PC-9 (cell line): ENCODE measurements around the gene MAP3K5. TPM values are rescaled to one million over a fixed set of nuclear protein-coding genes. Genes with fewer than 3 reads are reported as not detected.

Experiments
- BruUV-seq: library from RNA; stranded (reverse); fragments of 400-500 nt; replicated peaks from 2 replicates; lab custom pipeline; 2021; lab: Mats Ljungman, UMichigan
- CTCF ChIA-PET: fragments of 300-600 bp; sonication (Branson Sonifier 250); formaldehyde crosslinking; loops from one replicate; lab custom pipeline; 2022; ENCODE audit warnings: antibody characterized with exemption; lab: Charles Lee
- POLR2A ChIA-PET: fragments of 300-600 bp; sonication (Branson Sonifier 250); formaldehyde crosslinking; loops from one replicate; lab custom pipeline; 2022; ENCODE audit warnings: antibody characterized with exemption; ENCODE audit not compliant: unreplicated experiment; lab: Charles Lee
- DNase-seq, 2 experiments: peaks; one replicate each; pipeline versions ENCODE4 v3.0.0 to v3.0.0-alpha.2; 2015 to 2022; ENCODE audit warnings: mixed read lengths in 1 of 2
- H2AFZ ChIP-seq: fragments of 200-600 bp; sonication (generic); 2 replicates; pipeline ENCODE4 v1.8.1; 2017; ENCODE audit warnings: antibody characterized with exemption
- H3F3A ChIP-seq: fragments of 200-600 bp; sonication (generic); 2 replicates; pipeline ENCODE4 v1.8.1; 2017; ENCODE audit warnings: antibody characterized with exemption, mild to moderate bottlenecking, low read depth; ENCODE audit not compliant: insufficient read depth
- H3K27ac ChIP-seq: fragments of 200-600 bp; sonication (generic); 2 replicates; pipeline ENCODE4 v1.6.1; 2016; ENCODE audit warnings: mixed run types
- H3K27me3 ChIP-seq: fragments of 200-600 bp; sonication (generic); 2 replicates; pipeline ENCODE4 v1.6.1; 2016; ENCODE audit warnings: low read depth, mixed run types; ENCODE audit not compliant: insufficient read depth
- H3K36me3 ChIP-seq: fragments of 200-600 bp; sonication (generic); 2 replicates; pipeline ENCODE4 v1.6.1; 2016; ENCODE audit warnings: low read depth, mixed run types
- H3K4me1 ChIP-seq: fragments of 200-600 bp; sonication (generic); replicated peaks from 2 replicates; pipeline ENCODE4 v1.6.1; 2016; ENCODE audit warnings: mixed run types; ENCODE audit not compliant: insufficient read depth
- H3K4me2 ChIP-seq: fragments of 200-600 bp; sonication (generic); 2 replicates; pipeline ENCODE4 v1.6.1; 2017; ENCODE audit warnings: mixed run types
- H3K4me3 ChIP-seq: fragments of 200-600 bp; sonication (generic); 2 replicates; pipeline ENCODE4 v1.6.1; 2016; ENCODE audit warnings: mixed run types
- H3K79me2 ChIP-seq: fragments of 200-600 bp; sonication (generic); 2 replicates; pipeline ENCODE4 v1.6.1; 2017; ENCODE audit warnings: low read depth, mixed run types
- H3K9me2 ChIP-seq: fragments of 200-600 bp; sonication (generic); 2 replicates; pipeline ENCODE4 v1.8.1; 2017; ENCODE audit warnings: mild to moderate bottlenecking; ENCODE audit not compliant: insufficient read depth
- H3K9me3 ChIP-seq: fragments of 200-600 bp; sonication (generic); 2 replicates; pipeline ENCODE4 v1.8.1; 2016; ENCODE audit warnings: low read depth; ENCODE audit not compliant: insufficient read depth
- H4K20me1 ChIP-seq: fragments of 200-600 bp; sonication (generic); 2 replicates; pipeline ENCODE4 v1.8.1; 2017; ENCODE audit not compliant: insufficient read depth
- CTCF ChIP-seq: fragments of 200-600 bp; sonication (generic); conservative IDR thresholded peaks from 2 replicates; pipeline ENCODE4 v1.6.1; 2017; ENCODE audit warnings: mixed run types, antibody characterized with exemption, mild to moderate bottlenecking, moderate library complexity
- EZH2 ChIP-seq: fragments of 200-600 bp; sonication (generic); IDR thresholded peaks from 2 replicates; pipeline ENCODE4 v1.8.0; 2017; ENCODE audit warnings: antibody characterized with exemption, low read depth
- intact Hi-C: fragments of 100-400 bp; cut with micrococcal nuclease; formaldehyde crosslinking; loops from one replicate; pipeline ENCODE4 v1.10.0; 2022; ENCODE audit not compliant: unreplicated experiment
- total RNA-seq: library from RNA; stranded (reverse); gene quantifications from 2 replicates; pipeline ENCODE4 v1.2.3, GENCODE V29; 2021

Gene MAP3K5
- total RNA-seq, 1 experiment from 2014 or later = 10.9 TPM

- no peak overlapping the region for H3K27ac ChIP-seq
- H3K4me2 ChIP-seq = no peak overlapping the region
- H3K4me1 ChIP-seq = peaks cover 7% of the 10 kb centered on the region; the same call in 1 of the 2 replicates
- H4K20me1 ChIP-seq = no peaks in the 10 kb centered on the region
- H3K9me2 ChIP-seq = no peaks in the 10 kb centered on the region
- intact Hi-C loops = no loop called here
- 0 out of 2 replicates have a peak, but pooled peaks cover 7% of the 10 kb centered on the region for H3K79me2 ChIP-seq
- no peaks in the 10 kb centered on the region for H3K9me3 ChIP-seq
- peaks cover 2% of the 10 kb centered on the region; the same call in 1 of the 2 replicates for H3F3A ChIP-seq
- ChIA-PET POLR2A (no interaction called here), CTCF (interaction anchor here (0.6 to 0.7 kb wide), 2 partner anchors 51 to 188 kb away, joined by 3 read pairs; no protein-coding TSS in a partner anchor)
- no peak overlapping the region for H3K4me3 ChIP-seq
- DNase-seq = no peak
- no peaks in the 10 kb centered on the region for H3K36me3 ChIP-seq
- no peak for TF ChIP-seq EZH2
- TF ChIP-seq CTCF = no peak
- H2AFZ ChIP-seq = no peak overlapping the region
- no TSS peak for BruUV-seq
- no peaks in the 10 kb centered on the region for H3K27me3 ChIP-seq
Measured at GRCh38 chr6:136711644-136712043, 80.6 kb downstream of the MAP3K5 start.

GRCh38 chr6:136710877-136711552 lies 81.3 kb downstream of the MAP3K5 start:
- no peaks in the 10 kb centered on the region for H3F3A ChIP-seq
- no peak overlapping the region for H3K4me3 ChIP-seq
- TF ChIP-seq EZH2 (no peak), CTCF (no peak)
- CTCF ChIA-PET = interaction anchor here (0.6 kb wide), 1 partner anchor 188 kb away, joined by 3 read pairs; no protein-coding TSS in a partner anchor
- H3K9me2 ChIP-seq = no peaks in the 10 kb centered on the region
- no peaks in the 10 kb centered on the region for H3K36me3 ChIP-seq
- POLR2A ChIA-PET = no interaction called here
- BruUV-seq = no TSS peak
- no peaks in the 10 kb centered on the region for H4K20me1 ChIP-seq
- intact Hi-C loops = no loop called here
- H3K79me2 ChIP-seq = 0 out of 2 replicates have a peak, but pooled peaks cover 7% of the 10 kb centered on the region
- H3K9me3 ChIP-seq = no peaks in the 10 kb centered on the region
- no peaks in the 10 kb centered on the region for H3K27me3 ChIP-seq
- no peak overlapping the region for H2AFZ ChIP-seq
- 0 out of 2 replicates have a peak, but pooled peaks cover under 1% of the 10 kb centered on the region for H3K4me1 ChIP-seq
- no peak overlapping the region for H3K4me2 ChIP-seq
- DNase-seq = no peak
- H3K27ac ChIP-seq = no peak overlapping the region

GRCh38 chr6:136709429-136709828 lies 82.8 kb downstream of the MAP3K5 start:
- POLR2A ChIA-PET = no interaction called here
- CTCF ChIA-PET = no interaction called here

More at GRCh38 chr6:136709429-136709828, 82.8 kb downstream of the MAP3K5 start:
- H3K27me3 ChIP-seq = no peaks in the 10 kb centered on the region
- H3K9me3 ChIP-seq = no peaks in the 10 kb centered on the region
- TF ChIP-seq EZH2 = no peak
- no peak for TF ChIP-seq CTCF
- no peak overlapping the region for H3K4me3 ChIP-seq
- H3K36me3 ChIP-seq = no peaks in the 10 kb centered on the region
- no TSS peak for BruUV-seq
- H4K20me1 ChIP-seq = no peaks in the 10 kb centered on the region
- no peaks in the 10 kb centered on the region for H3K9me2 ChIP-seq
- H3K27ac ChIP-seq = no peak overlapping the region
- H3K4me1 ChIP-seq = no peaks in the 10 kb centered on the region
- no peak overlapping the region for H3K4me2 ChIP-seq
- no peak for DNase-seq
- intact Hi-C loops = no loop called here
- no peaks in the 10 kb centered on the region for H3F3A ChIP-seq
- H2AFZ ChIP-seq = no peak overlapping the region
- 0 out of 2 replicates have a peak, but pooled peaks cover 7% of the 10 kb centered on the region for H3K79me2 ChIP-seq
